Stimulated activated CD8-positive, alpha-beta memory T cell treated with anti-CD3 and anti-CD28 coated beads, Interleukin-4, amount 100 ng/mL, for 1 hour (primary cell): Measurements from ENCODE around the gene SPATS2L.

Experiments used
- DNase-seq, 2 donors: peaks; one replicate each; pipeline ENCODE4 v3.0.0-alpha.2; 2020; ENCODE audit warnings: low read depth in 2 of 2, low spot score in 1 of 2

The SPATS2L gene

DNA sequence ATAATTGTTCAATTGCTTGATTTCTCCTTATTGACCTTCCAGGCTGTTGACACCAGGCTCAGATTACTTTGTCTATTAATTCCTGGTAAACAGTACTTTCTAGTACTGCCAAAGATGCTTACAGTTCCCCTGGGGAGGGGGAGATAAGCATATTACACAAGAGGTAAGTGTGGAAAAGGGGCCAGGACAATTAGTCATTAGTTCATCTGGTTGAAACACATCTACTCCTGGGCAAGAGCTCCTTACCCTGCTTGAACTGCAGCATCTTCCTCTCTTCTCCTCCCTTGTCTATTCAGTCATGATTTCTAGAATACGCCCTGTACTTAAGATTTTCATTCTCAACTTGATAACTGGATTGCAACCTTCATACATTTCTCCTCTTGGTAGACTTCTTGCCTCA is 10.4 kb upstream of the SPATS2L start:
- no peak for DNase-seq

DNA sequence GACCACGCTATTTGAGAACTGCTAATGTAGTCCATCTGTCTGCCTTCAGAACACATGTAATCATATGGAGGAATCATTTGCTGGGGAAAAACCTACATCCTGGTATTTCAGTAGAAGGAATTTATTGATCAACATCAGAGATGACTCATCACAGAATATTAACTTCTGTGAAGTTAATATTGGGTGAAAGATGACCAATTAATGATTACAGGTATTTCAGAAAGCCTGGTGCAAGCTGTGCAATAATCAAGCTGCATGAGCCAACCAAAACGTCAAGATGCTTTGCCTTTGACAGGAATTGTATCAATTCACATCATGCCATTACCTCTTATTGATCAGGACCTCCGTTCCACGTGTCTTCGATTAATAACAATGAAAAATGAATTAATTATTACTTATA is 9.4 kb upstream of the SPATS2L start:
- no peak for DNase-seq

DNA sequence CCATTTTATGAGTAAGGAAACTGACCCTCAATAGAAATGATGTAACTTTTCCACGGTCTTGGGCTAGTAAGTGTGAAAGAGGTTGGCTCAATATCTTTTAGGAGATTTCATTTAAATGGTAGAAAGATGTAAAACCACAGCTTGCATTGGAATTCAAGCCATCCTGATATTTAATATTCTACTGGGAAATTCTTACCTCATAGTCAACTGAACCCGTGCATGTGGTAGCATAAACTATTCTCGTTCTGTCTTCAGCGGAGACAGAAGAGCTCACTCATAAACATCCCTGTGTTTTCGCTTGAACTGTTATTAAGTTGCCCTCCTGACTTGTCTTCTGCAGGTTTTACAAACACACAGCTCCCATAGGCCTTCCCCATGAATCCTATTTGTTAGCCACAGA is 8.5 kb upstream of the SPATS2L start:
- DNase-seq: no peak

DNA sequence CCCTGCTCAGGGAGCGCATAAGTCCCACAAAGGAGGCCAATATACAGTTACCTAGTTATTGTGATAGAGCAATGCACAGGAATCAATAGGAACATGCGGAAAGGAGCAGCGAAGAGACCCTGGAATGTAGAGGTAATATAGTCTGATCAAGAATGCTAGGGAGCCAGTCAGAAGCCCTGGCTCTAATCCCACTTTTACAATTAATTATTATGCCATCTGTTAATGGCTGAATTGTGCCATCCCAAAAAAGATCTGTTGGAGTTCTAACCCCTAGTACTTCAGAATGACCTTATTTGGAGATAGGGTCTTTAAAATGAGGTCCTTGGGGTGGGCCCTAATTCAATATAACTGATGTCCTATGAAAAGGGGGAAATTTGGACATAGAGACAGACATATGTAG is 7.7 kb upstream of the SPATS2L start:
- no peak for DNase-seq

DNA sequence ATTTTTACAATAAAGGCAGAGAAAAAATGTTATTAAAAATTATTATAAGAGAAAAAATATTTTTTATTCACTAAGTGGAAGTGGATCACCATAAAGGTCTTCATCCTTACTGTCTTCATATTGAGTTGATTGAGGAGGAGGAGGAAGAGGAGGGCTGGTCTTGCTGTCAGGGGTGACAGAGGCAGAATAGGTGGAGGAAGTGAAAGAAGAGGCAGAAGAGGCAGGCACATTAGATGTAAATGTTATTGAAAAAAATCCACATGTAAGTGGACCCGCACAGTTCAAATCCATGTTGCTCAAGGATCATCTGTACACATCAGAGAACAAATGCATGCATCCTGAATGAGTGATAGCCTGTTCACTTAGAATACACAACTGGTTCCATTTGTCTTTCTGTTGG is 6.4 kb upstream of the SPATS2L start:
- no peak for DNase-seq

DNA sequence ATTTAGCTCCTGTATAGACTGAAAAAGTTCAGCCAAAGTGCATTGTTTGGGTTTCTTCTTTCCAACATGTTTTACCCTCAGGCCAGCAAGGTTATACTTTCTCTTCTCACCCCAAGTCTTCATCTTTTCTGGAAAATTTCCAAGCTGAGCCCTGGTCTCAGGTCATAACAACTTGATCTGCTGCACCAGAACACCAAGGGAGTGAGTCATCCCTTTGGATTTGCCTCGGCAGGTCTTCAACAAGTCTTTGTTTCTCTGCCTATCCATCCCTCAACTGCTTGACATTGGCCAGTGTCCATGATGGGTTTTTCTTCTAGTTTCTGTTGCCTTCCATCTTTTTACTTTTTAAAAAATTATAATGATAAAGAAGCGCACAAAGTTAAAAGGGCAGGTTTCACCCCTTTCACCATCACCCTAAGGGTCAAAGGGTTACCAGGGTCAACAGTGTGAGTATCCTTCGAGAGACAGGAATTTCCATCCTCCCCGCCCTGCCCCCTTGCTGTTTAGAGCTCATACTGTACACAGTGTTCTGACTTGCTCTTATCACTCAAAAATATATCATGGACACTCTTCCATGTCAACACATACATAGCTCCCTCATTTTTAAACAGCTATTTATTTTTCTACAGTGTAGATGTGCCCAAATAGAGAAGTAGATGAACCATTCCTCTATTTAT is 5.7 kb upstream of the SPATS2L start:
- no peak for DNase-seq

DNA sequence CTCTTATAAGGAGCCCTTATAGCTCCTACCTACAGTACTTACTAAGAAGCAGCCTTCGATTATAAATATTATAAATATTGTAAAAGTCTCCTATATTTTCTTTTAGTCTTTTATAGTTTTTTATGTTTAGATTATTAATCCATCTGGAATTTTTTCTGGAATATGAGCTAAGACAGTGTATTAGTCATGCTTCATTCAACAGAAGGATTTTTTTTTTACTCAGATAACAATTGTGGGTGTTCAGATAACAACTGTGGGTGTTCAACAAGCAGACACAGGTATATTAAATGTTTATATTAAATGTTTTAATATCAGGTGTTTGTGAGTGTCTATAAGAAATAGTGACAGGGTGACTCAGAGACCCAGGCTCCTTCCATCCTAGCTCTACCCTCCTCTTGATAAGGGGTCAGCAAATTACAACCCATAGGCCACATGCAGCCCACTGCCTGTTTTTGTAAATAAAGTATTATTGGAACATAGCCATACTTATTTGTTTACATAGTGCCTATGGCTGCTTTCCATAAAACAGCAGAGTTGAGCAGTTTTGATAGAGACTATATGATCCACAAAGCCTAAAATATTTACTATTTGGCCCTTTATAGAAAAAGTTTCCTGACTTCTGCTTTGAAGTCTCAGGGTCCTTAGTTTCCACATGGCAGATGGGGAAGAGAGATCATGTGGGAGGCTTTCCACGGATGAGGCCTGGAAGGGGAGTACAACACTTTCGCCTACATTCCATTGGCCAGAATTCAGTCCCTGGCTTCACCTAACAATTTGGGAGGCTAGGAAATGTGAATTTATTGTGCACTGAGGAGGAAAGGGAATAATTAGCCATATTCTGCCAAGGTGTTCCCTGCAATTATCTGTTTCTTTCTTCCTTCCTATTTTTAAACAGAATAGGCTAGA is 4.3 kb upstream of the SPATS2L start:
- DNase-seq: no peak

DNA sequence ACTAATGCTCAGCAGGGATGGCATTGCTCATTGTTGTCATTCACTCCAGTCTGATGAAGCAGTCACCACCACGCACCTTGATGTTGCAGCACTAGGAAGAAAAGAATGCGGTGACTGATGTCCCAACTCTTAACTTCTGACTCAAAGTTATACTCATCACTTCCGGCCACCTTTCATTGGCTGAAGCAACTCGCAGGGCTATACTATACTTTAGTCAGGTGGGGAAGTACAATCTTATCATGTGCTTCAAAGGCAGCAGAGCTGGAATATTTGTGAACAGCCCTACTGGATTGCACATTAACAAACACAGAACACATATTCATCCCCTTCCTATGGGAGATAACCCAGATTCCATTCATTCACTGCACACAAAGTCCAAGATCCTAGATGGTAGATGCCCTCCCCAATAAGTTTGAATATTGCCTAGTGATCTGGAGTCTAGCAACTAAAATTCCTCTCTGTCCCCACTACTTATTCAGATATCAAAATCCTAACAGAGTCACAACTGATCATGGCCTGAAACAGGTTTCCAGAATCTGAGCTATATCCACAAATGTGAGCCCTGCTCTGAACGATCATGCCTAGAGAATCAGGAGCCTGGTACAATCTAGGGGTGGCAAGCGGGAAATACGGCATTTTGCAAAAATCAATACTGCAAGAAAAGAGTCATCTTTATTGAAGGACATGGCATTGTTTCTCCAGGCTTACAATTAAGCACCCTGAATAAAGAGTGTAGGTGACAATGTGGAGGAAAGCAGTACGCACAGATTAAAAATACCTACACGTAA is 3.4 kb upstream of the SPATS2L start:
- no peak for DNase-seq

DNA sequence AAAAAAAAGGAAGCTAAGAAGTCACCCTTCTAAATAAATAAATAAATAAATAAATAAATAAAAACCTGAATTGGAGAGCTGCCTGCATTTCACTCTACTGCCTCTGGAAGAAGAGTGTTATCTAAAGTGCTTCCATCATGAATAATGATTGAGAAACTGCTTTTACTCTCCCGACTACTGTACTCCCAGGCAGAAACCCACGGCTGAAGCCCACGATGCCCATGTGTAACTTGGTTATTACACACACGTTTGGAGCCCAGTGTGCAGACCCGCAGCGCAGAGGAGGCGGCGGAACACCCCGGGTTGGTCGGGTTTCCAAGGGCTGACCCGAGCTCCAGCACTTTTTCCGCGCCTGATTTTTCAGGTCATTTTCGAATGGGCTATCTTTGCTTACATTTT is 697 bp upstream of the SPATS2L start:
- no peak for DNase-seq

DNA sequence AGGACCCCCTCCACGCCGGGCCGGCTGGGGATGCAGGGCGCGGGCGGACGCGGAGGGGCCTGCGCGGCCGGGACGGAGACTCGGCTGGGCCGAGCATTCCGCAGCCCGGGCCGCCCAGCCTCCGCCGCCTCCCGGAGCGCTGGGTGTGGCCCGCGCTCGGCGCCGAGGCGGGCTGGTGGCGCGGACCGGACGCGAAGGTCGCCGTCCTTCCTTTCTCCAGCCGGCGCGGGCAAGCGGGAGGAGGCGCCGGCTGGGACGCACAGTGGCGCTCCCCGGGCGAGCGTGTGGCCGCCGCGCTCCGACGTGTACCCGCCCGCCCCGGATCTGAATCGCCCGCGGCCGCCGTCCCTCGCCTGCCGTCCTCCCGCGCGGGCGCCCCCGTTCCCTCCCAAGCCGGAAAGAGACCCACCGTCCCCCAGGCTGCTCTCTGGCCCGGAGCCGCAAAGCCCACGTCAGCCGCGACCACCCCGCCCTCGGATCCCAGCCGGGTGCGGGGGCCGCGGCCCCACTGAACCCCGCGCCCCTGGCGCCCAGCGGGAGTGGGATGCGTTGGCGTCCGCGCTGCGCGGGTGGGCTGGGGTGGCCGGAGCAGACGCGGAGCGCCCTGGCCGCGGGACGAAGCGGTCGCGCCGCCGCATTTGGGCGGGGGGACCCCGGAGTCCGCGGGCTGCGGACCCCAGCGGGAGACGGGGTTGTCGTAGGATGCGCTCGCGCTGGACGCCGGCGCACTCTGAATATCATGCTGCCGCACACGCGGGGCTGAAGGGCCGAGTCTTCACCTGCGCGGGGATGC is 634 bp downstream of the SPATS2L start:
- DNase-seq: no peak

DNA sequence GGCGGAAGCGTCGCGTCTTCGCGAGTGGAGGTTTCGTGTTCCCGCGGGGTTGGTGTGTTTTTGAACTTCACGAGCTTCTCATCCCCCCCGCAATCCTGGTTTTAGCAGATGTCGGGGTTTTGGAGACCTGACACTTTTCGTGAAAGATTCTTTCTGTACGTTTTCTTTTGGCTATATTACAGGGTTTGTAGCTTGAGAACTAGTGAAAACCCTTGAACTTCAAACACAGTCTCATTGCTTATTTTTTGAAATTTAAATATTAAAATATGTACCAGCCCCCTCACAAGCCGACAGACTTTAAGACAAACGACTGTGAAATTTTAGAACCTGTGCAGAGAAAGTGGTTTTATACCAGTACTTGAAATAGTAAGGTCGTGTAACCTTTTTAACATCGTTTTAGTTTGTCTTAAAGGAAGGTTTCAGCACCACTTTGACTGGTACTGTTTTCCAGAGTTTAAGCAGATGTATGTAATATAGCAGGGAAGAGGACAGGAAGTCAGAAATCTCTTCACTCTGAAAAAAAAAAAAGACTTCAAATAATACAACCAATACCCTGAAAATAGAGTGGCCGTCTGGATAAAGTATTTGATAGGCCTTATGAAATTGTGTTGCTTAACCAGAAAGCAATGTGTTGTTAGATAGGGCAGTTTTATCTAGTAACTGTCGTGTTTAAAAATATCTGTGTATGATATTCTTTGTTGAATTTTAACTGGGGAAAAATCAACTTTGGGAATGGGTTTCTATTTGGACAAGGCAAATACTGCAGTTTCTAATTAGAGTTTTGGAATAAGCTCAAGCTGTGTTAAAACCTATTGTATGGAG is 1.4 kb downstream of the SPATS2L start:
- no peak for DNase-seq

DNA sequence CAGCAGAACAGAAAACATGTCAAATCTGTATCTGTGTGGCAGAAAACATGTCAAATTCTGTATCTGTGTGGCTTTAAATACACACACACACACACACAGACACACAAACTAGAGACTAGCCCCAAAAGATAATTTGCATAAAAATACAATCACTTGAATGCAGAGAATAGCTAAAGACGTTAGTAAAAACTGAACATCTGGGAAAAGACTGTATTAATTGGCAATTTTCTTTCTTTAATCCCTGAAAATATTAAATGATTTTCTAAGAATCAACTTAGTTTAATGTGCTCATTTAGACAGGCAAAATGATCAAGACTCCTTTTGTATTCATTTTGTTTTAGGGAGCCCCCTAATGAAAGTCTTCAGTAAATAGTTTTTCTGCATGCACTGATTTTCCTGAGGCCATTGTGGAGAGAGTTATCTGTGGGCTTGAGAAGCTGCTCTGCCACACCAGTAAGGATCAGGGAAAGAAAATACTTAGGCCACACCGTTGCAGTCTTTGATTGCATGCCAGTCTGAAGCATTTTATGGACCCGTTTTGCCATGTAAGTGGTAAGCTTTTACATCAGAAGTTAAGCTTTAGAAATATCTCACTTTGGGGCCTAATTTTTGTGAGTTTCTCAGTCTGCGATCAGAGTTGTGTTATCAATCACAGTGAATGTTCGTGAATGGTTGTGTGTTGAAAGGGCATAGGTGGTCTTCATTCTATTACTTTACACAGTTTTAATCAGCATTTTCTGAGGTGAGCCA is 2.2 kb downstream of the SPATS2L start:
- DNase-seq: no peak

DNA sequence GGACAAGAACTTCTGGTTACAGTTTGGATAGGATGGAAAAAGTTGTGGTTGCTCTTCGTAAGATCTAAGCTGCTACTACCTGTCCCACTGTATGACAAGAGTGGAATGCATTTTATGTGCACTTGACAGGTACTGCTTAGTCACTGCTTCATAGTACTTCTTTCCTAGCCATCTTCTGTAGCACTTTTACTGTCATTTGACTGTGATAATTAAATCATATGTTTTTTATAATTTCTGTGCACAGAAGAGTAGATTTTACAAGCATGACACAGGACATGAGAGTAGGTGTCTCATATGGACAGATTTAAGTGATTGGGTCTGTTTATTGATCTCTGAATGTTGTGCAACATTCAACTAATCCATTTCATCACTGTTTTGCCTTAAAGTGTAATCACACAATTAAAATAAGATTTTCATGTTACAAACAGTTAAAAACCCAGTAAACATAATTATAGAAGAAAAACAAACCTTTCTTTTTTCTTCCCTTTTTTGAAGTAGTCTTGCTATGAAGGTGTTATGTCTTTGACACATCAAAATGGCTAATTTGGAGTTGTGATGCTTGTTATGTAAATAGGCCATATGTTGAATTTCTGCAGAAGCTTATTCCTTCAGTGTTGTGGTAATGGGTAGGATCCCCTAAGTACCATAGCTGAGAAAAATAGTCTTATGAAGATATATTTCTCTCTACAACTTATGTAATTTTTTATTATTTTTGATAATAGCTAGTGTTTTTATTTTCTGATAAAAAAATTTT is 3.0 kb downstream of the SPATS2L start:
- no peak for DNase-seq

DNA sequence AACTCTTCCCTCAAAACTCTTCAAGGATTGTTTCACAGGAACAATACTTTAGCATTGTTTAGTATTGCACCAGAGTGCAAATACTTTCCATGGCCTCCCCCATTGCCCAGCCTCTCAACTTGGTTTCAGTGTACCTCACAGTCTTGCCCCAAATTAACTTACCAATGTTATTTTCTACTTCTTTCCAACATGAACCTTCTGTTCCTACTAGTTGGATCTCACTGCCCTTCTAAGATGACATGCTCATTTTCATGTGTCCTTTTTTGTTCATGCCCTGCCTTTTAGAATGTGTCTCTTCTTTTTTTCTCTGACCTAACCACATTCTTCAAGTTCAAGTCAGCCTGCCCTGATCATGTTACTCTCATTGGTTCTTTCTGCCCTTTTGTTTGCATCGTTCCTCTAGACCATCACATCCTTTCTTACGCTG is 4.1 kb downstream of the SPATS2L start:
- DNase-seq: no peak

DNA sequence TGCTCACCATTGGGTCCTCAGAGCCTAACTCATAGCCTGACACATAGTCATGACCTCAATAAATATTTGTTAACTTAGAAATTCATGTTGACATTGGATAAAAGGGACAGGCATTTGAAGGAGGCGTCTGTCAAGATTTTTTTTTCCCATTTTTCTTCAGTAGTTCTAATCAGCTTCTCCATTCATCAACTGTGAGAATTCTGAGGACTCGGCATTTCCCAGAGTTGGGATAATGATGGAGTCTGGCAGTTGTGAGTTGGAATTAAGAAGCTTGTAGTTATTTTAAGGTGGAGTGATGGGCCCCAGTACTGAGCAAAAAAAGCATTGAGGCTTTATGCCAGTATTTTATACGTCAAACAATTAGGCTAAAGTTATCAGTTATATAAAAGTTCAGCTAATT is 4.6 kb downstream of the SPATS2L start:
- DNase-seq: no peak

DNA sequence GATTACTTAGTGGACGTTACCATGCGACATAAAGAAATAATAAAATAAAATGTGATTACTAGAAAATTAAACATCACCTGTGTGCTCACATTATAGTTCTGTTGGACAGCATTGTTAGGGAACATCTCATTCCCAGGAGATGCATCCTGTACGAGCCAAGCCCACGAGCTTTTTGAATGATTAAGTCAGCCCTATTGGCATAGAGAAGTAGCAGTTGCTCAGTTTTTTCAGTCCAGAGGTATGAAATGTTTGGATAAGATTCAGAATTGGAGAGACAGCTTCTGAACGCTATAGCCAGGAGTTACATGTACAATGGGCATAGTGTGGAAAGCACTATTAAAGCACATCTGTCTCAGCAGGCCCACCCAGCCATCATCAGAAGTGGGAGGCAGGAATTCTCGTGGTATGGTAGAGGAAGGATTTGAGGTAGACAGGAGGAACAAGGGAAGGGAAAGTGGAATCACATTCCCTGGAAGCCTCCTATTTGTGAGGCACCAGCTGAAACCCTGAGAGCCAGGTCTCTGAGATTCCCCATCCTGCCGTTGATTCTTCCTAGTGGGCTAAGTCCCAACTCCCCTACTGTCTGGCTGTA is 8.6 kb downstream of the SPATS2L start:
- DNase-seq: no peak

DNA sequence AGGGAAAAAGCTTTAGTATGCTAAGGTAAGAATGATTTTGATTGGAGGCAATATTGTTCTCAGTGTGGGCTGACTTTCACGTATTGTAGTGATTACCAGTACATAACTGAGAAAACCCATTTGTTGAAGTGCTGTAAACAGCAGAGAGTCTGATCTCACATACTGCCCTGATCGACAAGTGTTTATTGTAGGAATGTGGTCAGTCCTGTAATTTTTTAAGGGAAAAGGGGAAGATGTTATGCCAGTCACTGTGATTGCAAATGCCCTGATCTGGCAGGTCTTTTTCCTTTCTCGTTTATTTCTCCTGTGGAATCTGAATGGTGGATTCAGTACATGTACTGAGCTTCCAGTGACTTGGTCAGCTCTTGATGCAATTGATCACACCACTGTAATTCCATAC is 11.5 kb downstream of the SPATS2L start:
- DNase-seq: no peak

DNA sequence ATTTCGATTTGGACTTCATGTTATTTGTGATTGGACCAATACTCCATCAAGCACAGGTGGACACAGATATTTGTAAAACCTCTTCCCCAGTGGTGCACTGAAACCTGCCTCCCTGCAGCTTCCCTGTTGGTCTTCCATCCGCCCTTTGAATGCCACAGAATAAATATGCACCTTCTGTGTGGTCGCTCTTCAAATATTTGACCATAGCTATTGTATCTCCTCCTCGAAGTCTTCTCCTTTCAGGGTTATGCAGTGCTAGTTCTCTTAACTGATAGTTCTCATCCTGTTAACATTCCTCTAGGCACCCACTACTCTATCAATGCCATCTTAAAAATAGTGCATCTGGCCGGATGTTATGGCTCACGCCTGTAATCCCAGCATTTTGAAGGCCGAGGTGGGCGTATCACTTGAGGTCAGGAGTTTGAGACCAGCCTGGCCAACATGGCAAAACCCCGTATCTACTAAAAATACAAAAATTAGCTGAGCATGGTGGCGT is 12.5 kb downstream of the SPATS2L start:
- no peak for DNase-seq
